Measurements from ENCODE around the gene TNNI3. TPM values are rescaled to one million over a fixed set of nuclear protein-coding genes. Genes with fewer than 3 reads are reported as not detected.
"Not testable (repeated sequence)": the region's sequence is repeated elsewhere in the genome, so short reads cannot be mapped to it uniquely, and the experiment has no call there.

The TNNI3 gene
- total RNA-seq, 1 donor from 2014 or later: 7,865 TPM

DNA sequence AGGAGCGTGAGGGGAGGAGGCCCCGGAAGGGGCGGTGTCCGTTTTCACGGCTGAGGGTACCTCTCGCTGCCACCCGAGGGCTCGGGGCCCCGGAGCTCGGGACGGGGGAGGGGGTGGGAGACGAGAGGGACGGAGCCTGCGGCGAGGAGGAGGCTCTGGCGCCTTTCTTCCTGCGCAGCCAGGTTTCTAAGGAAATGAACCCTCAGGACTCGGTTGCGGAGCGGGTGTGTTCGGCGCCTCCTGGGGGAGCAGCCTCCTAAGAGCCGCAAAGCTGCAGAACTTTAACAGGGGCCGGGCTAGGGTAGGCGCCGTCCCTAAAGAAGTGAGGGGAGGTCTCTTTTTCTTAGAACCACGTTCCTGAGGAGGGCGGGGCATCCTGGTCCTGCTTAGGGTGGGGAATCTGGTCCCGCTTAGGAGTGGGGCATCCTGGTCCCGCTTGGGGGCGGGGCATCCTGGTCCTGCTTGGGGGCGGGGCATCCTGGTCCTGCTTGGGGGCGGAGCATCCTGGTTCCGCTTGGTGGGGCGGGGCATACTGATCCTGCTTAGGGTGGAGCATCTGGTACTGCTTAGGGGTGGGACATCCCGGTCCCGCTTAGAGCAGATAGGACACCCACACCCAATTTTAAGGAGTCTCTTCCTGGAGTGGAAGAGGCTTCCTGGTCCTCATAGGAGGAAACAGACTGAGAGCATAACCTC, 16.3 kb upstream of the TNNI3 start:
- peak; percentile 84 for DNase-seq (ENCODE audit: low spot score)
- intact Hi-C loops (cut with DNase I): no loop called here

DNA sequence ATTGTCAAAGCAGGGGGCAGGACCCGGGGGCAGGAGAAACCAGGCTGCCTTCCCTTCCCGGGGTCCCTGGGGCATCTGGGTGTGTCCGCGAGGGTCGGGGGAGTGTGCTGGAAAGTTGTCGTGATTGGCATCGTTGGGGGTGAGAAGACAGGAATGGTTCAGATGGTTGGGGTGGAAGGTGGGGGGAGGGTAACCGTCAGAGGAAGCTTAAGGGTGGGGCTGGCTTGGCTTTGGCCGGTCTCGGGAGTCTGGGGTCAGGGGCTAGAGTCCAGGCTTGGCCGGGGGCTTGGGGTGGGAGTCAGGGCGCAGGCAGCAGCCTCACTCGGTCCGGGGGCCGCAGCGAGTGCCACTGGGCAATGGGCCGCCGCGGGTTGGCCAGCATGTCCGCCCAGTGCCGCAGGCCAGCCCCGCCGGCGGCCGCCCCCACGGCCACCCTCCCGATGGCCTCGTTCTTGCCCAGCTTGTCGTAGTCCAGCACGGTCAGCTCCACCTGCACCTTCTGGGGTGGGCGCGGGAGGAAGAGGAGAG, 15.7 kb upstream of the TNNI3 start:
- intact Hi-C loops (cut with DNase I): no loop called here
- no peak for DNase-seq (ENCODE audit: low spot score)

DNA sequence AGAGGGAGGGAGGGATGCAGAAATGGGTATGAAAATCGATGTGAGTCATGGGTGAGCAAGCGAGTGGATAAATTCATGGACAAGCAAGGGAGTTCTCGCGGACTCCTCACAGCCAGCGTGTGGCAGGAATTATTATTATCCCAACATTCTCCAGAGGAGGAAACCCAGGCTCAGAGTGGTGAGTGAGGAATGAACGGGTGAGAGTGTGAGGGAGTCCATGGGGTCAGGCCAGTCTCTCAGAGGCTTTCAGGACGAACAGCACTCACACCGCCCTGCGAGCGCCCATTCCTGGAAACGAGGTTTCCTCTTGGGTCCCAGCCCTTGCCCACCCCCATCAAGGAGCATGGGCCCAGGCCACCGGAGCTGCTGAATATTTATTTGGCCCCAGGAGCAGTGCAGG, 15.2 kb upstream of the TNNI3 start:
- DNase-seq (ENCODE audit: low spot score): no peak
- intact Hi-C loops (cut with DNase I): no loop called here

DNA sequence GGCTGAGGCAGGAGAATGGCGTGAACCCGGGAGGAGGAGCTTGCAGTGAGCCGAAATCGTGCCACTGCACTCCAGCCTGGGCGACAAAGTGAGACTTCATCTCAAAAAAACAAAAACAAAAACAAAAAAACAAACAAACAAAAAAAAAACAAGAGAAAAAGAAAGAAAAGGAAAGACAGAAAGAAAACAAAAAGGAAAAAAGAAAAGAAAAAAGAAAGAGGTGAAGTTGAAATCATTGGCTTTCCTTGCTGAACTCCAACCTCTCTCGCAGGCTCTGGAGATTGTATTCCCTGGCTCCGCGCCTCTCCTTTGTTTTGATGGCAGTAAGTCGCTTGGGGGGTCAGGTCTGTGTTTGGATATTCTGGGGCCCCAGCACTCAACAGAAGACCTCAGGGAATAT, 14.8 kb upstream of the TNNI3 start:
- DNase-seq (ENCODE audit: low spot score); intact Hi-C loops (cut with DNase I): not testable (repeated sequence)

DNA sequence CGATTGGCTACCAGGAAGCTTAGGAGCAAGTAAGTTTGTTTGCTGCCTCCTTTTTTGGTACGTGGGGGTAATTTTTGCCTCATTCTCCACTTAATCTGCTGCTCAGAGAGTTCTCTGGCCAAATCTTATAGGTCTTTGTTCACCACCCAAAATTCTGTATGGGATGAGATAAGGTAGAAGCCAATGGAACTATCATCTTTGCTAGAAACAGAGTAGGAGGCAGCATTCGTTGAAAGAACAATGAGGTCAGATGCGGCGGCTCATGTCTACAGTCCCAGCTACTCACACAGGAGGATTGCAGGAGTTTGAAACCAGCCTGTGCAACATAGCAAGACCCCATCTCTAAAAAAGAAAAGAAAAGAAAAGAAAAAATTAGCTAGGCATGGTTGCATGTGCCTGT, 13.9 kb upstream of the TNNI3 start:
- DNase-seq (ENCODE audit: low spot score): no peak
- intact Hi-C loops (cut with DNase I): no loop called here

DNA sequence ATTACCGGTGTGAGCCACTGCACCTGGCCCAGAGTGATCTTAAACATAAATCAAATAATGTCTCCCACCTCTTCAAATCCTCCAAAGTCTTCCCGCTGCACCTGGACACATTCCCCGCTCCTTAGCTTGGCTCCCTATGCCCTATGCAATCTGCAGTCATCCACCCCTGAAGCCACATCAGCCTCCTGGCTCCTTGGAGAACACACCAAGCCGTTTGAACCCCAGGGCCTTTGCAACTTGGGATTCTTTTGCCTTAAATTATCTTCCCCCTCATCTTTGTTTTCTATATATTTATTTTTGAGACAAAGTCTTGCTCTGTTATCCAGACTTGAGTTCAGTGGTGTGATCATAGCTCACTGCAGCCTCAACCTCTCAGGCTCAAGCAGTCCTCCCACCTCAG, 11.6 kb upstream of the TNNI3 start:
- intact Hi-C loops (cut with DNase I): no loop called here
- no peak for DNase-seq (ENCODE audit: low spot score)

DNA sequence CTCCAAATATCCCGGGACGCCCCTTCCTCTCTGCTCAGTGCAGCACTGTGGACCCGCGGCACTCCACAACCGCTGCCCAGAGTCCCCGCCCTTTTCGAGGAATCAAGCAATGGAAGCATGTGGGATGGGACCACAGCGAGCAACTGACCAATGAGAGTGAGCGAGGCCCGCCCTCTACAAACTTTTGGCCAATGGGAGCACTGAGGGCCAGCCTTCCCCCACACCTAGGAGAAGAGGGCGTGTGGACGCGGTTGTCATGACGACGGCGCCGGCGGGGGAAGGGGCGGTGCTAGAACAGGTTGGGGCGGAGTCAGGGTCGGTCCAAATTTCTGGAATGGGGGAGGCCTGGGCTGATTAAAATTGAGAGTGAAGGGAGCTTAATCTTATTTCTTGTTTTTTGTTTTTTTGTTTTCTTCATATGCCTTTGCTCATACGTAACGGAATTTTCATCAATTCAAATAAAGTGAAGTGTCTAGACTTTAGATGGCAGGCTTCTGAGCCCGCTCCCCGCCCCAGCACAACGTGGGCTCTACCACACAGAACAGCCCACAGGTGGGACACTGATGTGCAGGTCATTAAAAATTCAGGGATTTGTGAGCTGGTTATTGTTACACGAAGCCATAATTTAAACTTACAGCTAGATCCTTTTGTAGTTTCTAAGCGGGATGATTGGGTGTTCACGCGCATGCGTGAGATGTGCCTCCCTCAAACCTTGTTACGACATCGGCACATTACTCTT, 9.2 kb upstream of the TNNI3 start, which contains the start of gene DNAAF3:
Gene DNAAF3, minus strand, starts transcription at position 84 of the 739 bp plus-strand sequence. CDS start 200 bp downstream, outside the sequence.
- DNase-seq (ENCODE audit: low spot score): peak; percentile 96
- intact Hi-C loops (cut with DNase I): no loop called here

DNA sequence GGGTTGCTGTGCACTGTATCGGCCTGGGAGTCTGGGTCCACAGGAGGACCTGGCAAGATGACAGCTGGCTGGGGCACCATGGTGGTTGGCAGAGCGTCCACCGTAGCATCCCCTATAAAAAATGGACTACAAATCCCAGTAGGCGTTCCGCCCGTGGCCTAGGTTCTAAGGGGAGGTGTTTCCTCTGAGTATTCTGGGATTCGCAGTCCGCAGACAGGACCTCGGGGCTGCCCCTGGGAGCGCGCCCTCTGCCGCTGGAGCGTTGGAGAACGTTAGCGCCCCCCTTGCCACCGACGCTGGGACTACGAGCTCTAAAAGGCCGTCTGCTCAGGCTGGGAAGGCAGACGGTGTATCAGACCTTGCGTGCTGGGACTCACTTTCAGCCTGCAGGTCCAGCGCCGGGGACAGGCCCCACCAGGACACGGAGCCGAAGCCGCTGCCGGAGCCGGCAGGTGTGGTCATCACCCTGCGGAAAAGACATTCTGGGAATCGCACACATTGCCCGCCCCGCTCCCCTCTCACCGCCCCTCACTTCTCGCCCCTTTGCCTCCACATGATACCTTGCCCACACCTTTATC, 8.5 kb upstream of the TNNI3 start:
- intact Hi-C loops (cut with DNase I): no loop called here
- DNase-seq (ENCODE audit: low spot score): no peak

DNA sequence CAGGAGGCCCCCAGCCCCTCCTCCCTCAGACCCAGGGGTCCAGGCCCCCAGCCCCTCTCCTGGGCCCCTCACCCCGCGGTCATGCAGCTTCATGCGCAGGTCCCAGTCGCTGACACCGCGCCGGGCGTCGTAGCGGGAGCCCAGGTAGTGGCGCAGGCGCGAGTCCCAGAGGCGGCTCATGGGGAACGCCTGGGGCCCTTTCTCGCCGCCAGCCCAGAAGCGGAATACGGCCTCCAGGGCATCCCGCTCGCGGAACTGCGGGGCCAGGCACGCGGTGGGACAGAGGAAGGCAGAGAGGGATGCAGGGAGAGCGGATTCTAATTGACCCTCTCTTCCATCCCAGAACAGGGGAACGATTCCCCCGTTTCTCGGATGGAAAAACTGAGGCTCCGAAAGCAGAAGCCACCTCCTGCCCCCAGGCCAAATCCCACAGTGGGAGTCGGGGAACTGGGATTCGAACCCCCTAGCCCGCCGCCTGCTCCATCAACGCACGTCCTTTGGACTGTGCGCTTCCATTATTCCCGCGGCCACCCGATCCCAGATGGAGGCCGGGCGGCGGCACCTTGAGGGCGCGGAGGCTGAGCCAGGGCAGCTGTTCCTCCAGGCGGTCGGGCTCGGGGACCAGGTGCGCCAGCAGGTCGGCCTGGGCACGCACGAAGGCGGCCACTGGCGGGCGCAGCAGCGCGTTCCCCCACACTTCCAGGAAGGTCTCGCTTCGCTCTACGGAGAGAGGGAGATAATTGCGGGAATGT, 4.2 kb upstream of the TNNI3 start:
- intact Hi-C loops (cut with DNase I): no loop called here

DNA sequence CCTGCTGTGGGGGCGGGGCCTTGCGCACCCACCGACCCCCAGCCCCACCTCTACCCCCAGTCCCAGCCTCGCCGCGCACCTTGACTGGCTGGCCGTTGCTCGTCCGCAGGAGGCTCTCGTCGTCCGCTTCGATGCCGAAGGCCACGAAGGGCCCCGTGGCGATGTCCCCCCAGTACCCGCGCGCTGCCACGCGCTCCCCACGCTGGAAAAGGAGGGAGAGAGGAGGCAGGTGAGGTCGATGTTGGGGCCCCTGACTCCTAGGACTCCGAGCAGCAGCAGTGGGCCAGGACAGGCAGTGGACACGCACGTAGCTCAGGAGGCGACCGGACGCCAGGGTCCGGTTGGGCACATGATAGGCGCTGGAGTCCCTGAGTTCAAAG, 3.4 kb upstream of the TNNI3 start:
- intact Hi-C loops (cut with DNase I): no loop called here

More for the DNA sequence above, 4.2 kb upstream of the TNNI3 start:
- DNase-seq (ENCODE audit: low spot score): no peak

DNA sequence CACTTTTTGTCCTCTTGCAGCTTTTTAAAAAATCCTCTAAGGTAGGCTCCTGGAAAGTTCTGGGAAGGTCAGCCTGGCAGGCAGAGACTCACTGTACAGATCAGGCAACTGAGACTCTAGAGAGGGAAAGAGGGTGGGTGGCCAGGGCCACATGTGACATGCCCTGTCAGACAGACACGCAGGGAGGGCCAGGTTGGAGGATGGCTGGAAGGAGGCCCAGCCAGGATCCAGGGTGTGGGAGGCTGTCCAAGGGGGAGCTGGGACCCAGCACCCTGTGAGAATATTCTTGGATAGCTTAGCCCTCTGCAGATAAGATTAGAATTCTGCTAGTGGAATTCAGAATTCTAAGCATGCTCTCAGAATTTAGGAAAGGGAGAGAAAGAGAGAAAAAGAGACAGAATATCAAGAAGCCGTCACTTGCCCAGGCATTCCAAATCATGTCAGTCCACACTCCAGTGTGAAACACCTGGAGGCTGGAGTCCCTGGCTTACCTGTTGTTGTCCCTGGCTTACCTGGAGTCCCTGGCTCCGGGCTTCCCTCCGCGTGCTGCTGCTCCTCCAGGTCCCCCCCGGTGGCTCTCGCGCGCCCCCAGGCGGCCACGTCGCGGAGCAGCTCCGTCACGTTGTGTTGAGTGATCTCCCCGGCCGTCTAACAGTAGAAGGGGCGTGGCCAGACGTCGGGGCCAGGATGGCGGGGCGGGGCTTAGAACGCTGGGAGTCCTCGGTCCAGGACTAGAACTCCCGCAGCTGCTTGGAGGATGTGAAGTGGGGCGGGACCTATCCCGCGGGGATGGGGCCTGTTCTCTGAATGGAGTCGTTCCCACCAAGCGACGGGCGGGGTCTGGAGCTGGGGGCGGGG, 2.8 kb upstream of the TNNI3 start:
- intact Hi-C loops (cut with DNase I): no loop called here
- peak; percentile 93 for DNase-seq (ENCODE audit: low spot score)

More for the DNA sequence above, 3.4 kb upstream of the TNNI3 start:
- DNase-seq (ENCODE audit: low spot score): no peak

DNA sequence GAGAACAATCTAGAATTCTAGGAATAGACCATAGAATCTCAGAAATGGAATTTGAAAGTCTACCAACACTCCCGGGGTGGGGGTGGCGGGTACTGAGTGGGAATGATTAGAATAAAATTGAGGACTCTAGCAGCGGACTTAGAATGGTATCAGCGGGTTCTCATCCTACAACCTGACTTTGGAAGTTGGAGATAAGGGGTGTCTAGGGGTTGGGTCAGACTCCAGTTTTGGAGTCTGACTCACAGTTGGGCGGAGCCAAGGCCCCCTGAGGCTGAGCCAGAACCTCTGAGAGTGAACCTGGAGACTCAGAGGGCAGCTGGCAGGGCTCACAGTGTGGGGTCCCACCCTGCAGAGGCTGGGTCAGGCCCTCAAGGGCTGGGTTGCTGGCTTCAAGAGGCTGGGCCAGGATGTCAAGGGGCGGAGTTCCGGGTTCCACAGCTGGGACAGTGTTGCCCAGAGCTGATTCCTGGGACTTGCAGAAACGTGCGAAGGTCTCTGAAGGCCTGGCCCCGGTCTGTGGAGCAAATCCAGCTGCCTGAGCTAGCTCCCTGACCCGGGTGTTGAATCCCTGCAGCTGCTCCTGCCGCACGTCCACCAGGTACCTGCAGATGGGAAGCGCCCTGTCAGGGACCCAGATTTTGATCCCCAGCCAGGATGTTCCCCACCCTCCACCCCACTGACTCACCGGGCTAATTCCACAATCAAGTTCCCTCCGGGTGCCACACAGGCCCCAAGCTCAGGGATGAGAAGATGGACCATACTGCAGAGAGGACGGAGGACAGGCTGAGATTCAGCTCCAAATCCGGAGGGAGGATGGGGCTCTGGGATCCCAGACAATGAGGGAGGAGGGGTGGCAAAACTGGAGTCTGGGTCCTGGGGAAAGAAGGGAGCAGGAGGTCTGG, 1.6 kb upstream of the TNNI3 start:
- intact Hi-C loops (cut with DNase I): loop anchor here (2.0 kb wide), 1 partner anchor 42 kb away; the partner anchor contains the start of gene PPP1R12C
- peak; percentile 91 for DNase-seq (ENCODE audit: low spot score)

DNA sequence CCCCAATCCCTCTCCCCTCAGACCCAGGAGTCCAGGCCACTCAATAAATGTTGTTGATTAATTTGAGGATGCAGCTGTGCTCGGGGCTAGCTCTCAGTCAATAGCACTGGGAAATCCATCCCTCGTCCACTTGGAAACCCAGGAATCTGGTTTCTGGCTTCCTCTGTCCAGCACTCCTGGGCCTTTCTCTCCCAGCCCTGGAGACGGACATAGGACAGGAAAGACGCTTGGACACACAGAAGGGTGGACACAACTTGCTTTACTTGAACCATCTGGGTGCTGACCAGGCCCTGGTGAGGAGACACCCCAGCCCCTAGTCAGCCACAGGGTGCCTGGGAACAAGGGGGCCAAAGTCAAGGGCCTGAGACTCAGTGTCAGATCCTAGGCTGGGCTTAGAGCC, 891 bp upstream of the TNNI3 start:
- no peak for DNase-seq (ENCODE audit: low spot score)
- intact Hi-C loops (cut with DNase I): loop anchor here (2.0 kb wide), 1 partner anchor 42 kb away; the partner anchor contains the start of gene PPP1R12C

DNA sequence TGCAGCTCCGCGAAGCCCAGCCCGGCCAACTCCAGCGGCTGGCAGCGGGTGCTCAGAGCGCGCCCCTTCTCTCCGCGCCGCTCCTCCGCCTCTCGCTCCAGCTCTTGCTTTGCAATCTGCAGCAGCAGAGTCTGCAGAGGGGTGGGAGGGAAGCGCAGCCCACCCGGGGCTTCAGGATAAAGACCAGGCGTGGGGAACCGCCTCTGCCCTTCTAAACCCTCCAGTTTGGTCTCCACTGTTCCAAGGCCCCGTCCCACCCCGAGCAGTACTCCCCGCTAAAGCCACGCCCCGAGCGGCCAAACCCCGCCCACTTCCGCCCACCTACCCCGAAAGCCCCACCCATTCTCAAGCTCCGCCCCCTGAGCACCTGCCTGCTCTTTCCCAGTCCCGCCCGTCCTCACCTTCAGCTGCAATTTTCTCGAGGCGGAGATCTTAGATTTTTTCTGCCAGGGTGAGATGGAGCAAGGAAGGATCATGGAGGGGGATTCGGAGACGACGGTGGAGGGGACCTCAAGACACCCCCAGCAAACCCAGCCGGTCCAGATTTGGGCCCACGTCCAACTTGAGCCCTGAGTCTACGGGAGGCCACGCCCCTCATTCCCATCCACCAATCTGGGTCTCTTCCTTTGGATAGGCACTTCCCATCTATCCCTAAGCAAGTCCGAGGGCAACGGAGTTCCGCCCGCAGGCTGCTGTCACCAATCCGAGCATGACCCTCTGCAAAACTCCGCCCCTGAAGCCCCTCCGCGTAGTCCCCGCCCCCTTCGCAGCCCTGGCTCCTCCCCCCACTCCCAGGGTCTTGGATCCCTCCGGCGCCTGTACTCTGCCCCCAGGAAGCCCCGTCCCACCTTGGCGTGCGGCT, 1.1 kb downstream of the TNNI3 start:
- intact Hi-C loops (cut with DNase I): no loop called here
- DNase-seq (ENCODE audit: low spot score): peak; percentile 84

DNA sequence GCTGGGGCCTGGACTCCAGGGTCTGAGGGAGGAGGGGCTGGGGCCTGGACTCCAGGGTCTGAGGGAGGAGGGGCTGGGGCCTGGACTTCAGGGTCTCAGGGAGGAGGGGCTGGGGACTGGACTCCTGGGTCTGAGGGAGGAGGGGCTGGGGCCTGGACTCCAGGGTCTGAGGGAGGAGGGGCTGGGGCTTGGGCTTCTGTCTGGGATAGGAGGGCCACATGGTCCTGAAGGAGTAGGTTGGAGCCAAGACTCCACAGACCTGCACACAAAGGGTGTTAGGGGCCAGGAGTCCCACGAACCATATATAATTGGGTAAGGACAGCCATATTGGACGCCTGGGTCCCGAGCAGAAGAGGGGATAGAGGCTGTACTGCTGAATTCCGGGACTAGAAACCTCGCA, 1.7 kb downstream of the TNNI3 start:
- intact Hi-C loops (cut with DNase I); DNase-seq (ENCODE audit: low spot score): not testable (repeated sequence)

DNA sequence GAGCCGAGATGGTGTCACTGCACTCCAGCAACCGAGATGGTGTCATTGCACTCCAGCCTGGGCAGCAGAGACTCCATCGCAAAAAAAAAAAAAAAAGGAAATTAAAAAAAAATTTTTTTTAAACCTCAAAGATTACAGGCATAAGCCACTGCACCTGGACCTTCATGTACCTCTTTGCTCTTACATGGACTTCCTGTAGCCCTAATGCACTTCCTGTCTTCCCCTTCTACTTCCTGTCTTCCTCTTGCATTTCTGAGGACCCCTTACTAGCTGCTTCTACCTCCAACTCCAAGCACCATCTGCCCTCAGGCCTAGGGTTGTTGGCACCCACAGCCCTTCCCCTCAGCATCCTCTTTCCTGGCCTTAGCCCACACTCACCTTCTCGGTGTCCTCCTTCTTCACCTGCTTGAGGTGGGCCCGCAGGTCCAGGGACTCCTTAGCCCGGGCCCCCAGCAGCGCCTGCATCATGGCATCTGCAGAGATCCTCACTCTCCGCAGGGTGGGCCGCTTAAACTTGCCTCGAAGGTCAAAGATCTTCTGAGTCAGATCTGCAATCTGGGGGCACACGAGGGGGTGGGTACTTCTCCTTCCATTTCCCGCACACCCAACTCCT, 3.8 kb downstream of the TNNI3 start:
- intact Hi-C loops (cut with DNase I): no loop called here
- DNase-seq (ENCODE audit: low spot score): no peak
